ENCODE measurements around the gene PSG2.
"Not testable (repeated sequence)": the region's sequence is repeated elsewhere in the genome, so short reads cannot be mapped to it uniquely, and the experiment has no call there.

PSG2 gene

DNA sequence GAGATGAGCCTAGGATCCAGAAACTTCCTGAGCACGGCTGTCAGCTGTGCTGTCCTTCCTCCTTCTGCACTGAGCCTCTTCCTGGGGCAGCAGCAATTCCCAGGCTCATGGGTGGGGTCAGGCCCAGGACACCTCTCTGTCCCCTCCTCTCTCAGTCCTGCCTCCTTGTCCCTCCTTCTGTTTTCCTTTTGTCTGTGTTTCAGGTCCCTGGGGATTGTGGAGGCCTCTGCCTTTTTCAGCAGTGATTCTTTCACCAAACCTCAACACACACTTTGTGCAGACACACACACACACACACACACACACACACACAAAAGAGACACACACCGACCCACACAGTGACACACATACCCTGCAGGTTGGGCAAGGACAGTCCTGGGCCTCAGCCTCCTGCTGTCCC is at the start of gene PSG2:
Gene PSG2 (minus strand): TSS at position 101 of the 400 bp plus-strand sequence. CDS start 132 bp downstream, outside the sequence.
- not testable (repeated sequence) for DNase-seq

DNA sequence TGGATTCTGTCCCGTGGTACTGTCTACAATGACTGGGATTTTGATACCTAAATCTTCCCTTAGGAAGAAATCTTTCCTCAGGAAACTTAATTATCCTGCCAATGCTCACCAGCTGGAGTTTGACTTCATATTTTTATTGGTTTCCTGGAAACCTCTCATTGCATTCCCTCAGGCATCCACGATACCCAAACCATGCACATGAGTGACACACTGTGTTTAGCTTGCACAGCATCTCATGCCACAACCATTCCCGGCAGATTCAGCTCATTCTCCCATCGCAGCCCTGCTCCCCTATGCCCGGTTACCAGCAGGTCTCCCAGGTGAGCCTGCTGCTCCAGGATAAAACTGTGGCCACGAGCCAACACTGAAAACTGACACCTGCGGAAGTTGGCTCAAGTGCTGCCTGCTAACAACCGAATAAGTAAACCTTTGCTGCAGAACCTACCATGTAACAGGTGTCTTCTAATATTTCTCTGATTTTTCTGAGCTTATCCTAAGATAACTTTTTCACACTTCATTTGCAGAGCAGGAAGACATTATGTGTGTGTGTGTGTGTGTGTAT is 48.9 kb upstream of the PSG2 start:
- peak; percentile 75 for DNase-seq

DNA sequence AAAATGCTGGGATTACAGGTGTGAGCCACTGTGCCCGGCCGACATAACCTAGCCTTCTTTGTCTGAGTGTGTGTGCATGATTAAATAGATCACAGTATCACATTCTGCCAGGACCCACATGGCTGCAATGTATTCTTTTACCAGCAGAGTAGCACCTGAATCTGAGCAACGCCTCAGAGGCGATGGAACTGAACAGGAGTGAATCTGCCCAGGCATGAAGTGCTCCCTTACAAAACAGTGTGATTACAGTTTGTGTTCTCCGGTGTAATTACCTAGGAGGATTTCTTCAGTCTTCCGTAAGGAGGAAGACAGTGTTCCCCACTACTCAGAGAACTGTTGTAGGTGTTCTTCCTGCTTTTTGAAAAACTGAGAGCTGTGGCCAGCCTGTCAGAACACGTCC is 46.7 kb upstream of the PSG2 start:
- not testable (repeated sequence) for DNase-seq

DNA sequence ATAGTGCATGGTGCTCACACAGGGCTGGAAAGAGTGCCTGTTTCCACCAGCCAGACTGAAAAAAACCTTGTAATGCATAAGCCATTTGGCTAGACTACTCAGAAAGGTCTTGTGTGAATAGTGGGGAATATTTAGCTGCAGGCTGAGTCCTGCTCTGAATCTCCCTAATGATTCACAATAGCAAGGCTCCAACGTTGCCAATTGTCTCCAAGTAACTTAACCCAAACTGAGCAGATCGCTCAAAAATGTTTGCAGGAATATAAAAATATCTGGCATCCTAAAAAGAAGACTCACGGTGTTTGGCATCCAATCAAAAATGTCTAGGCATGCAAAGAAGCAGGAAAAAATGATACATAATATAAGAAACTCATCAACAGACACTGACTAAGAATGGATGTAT is 44.8 kb upstream of the PSG2 start:
- DNase-seq, result not testable (repeated sequence)

DNA sequence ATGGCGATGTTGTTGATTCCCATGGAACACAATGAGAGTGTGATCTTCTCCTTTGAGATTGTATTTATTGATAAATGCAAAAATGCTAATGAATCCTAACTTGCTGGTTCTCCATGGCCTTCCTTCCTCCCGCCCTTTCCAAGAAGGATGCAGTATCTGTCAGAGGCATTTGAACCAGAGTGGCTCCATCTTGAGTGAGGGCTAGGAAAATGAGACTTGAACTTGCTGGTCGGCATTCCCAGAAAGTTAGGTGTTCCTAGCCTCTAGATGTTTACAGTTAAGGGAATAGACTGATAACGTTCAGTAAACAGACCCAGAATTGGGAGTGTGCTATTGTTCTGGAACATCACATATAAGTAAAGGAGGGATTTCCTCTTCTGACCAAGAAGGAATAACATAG is 44.2 kb upstream of the PSG2 start:
- DNase-seq, result no peak

DNA sequence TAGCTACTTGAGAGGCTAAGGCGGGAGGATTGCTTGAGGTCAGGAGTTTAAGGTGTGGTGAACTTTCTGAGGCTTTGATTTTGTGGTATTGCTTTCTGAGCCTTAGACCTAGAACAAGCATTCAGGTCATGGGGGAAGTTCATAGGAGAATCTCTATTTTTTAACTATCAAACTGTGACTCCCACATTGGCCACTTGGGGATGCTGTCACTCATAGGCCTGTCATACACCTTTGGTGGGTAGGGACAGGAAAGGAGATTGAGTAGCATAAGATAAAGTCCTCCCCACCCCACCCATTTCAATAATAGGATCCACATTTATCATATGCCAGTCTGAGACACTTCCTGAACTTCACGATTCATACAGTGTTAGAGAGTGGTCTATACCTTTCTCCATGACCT is 41.9 kb upstream of the PSG2 start:
- no peak for DNase-seq

DNA sequence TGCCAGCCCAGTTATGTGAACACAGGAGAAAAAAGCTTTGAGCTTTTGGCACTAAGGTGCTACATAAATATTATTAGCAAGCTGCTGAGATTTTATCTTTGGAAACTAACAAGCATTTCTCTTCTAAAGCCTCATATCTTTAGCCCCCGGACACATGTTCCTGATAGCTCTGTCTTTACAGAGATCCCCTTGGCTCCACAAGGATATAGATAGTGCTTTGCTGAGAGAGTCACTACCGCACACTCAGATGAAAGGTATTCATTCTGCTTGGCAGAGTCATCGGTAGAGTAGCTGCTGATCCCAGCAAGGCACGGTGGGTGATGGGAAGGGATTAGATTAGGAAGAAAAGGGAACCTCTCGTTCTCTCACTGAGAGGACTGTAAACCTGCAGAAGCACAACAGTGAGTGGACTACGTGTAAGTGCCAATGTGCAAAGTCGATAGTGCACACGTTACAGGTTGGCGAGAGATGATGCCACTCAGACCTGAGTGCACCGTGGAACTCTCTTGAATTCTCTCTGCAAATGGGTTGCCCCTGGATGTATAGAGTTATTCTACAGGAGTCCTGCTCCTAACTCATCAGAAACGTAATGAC is 38.0 kb upstream of the PSG2 start:
- DNase-seq, result not testable (repeated sequence)

DNA sequence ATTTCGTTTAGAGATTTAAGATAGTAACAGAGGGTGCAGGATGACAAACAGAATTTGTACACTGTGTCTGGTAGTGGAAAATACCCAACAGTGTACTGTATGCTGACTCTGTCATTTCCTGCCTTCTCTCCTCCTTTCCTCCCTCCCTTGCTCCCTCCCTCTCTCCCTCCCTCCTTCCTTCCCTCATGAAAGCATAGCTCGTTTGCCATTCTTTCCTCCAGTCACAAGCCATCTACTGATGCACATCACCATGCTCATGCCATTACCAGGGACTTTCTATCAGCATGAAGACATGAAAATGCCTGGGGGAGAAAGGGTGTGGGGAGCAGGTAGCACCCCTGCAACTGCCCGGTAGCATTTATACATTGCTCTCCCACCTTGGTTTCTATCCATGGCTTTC is 37.0 kb upstream of the PSG2 start:
- not testable (repeated sequence) for DNase-seq

DNA sequence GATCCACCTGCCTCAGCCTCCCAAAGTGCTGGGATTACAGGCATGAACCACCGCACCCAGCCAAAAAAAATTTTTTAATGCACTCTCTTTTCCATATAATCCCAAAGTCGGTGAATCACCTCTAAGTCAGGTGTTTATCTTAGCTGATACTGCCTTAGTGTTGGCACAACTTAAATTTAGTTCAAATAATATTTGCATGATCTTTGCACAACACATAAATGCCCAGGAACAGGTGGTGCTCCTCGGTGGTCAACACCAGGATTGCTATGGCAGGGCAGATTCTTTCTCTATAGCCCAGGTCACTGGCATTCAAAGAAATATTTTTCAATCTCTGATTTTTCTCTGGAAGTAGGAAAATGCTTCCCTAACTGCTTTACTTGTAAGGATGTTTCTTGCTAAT is 33.9 kb upstream of the PSG2 start:
- not testable (repeated sequence) for DNase-seq

DNA sequence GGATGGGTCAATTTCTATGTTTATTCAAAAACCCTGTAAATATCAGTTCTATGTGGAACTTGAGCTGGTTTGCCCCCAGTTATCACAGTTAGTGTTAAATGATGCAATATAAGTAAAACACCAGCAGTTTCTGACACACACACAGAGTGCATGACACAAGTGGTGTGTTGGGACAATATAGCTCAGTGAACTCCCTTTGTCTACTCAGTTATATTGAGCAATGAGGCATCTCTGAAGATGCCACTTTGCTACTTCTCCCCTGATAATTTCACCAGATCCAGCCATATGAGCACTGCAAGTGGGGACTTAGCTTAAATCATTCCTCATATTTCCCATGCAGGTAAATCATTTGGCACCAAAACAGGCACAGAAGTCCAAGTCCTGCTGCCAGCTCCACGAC is 33.0 kb upstream of the PSG2 start:
- DNase-seq, result not testable (repeated sequence)

DNA sequence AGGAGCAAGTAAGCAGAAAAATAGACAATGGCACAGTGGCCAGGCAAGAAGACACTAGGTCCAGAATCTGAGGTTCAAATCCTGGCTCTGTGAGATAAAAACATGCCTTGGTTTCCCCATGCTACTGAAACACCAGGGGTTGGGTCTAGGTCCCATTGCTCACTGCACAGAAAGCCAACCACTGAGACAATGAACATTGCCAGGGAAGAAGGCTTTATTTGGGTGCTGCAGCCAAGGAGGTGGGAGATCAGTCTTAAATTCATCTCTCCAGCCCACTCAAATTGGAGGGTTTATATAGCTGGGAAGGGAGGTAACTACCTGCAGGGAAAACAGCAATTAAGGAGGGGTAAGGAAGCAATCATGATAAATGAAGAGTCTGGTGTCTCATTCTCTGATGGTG is 32.6 kb upstream of the PSG2 start:
- not testable (repeated sequence) for DNase-seq

DNA sequence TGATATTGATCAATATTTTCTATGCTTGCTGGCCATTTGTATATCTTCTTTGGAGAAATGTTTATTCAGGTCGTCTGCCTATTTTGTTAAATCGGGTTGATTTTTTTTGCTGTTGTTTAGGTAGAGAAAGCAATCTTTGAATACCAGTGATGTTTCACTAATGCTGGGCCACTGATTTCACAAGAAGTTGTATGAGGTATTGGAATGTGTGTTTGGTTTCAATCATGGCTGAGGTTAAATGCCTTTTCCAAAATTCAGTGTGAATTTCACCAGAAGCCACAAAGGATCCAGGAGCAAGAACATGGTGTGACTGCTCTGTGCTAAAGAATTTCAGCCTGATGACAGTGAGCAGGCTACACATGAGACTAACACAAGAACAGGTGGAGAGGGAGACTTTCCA is 32.1 kb upstream of the PSG2 start:
- not testable (repeated sequence) for DNase-seq

DNA sequence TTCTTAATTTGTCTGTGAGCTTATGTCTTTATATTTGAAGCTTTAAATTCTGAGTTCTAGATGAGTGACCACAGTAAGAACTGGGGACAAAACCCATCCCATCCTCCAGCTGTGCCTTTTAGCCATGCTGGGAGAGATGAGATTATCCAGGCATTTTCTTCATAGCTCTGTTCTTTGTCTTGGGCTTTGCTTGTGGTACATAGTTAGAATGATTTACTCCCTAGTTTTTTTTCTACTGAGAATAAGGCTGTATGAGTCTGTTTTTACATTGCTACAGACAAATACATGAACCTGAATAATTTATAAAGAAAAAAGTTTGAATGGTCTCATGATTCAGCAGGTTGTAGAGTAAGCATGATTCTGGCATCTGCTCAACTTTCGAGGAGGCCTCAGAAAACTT is 24.9 kb upstream of the PSG2 start:
- not testable (repeated sequence) for DNase-seq

DNA sequence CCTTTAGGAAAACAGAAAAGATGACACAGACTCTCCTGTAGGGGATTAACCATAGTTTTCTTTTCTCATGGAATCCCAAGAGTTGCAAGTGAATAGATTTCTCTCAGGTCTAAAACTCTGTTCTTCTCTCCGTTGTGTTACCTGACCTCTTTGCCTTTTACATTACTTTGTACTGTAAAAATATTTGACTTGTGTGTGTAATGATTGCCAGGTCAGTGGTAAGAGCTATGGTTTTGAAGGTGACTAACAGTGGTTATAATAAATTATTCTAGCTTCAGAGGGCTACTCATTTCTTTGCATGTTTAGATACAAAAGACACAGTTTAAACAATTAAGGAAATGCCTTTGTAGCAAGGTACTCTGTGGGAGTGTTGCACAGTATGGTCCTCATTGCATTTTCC is 23.0 kb upstream of the PSG2 start:
- DNase-seq, result no peak

DNA sequence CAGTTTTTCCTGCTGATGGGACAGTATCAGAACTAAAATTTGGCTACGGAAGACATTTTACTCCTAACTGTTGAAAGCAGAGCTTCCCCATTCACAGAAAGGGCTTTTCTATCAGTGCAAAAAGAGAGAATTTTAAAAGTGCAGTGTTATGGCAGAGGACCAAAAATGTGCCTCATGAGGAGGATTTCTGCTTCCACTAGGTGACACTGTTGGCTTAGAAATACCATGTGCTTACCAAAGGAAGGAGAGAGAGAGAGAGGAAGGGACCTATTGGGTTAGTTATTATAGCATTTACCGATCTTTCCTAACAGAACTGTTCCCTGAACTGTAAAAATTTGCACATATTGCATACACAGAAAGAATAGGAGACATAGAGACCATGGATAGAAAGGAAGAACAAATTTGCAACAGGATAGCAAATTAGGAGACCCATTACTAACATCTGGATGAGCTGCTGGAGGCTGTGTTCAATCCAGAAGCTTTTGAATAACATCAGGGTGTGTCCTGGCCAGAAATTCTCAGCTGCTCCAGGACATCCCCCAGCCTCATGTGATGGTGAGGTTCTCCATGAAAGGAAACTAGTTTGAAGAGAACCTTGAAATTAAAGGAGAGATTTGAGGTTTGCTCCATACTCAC is 21.8 kb upstream of the PSG2 start:
- DNase-seq, result peak; percentile 52

DNA sequence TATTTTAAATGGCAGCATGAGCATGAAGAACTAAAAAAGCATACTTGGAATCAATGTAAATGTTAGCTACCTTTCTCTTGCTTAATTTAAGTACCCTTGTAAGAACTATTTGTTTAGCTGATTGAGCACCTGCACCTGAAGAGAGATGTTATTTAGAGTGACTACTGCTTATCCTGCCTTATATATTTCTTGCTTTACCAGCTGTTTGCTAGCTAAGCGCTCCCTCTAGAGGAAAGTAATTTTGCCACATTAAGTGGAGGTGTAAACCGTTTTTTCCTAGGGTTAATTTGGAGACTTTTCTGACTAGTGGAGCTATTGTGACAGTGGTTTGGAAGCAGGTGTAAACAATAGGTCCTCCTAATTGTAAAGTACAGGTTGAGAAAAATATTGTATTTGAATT is 19.4 kb upstream of the PSG2 start:
- DNase-seq, result no peak

DNA sequence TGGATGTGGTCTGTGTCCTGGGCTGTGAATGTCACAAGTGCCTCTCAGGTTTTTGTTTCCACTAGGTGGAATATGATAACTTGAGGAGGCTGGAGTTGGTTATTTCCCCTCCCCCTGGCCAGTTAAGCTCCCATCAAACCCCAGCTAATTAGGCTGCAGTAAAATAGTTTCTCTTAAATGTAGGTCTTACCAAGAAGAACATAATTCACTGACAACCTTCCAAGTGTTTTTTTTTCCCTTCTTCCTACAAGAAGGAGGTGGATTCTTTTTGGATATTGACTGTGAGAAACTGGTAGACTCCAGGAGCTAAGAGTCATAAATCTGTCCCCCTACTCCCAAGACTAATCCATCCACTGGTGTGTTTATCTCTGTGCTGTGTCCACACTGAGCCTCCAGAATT is 15.9 kb upstream of the PSG2 start:
- DNase-seq, result not testable (repeated sequence)

DNA sequence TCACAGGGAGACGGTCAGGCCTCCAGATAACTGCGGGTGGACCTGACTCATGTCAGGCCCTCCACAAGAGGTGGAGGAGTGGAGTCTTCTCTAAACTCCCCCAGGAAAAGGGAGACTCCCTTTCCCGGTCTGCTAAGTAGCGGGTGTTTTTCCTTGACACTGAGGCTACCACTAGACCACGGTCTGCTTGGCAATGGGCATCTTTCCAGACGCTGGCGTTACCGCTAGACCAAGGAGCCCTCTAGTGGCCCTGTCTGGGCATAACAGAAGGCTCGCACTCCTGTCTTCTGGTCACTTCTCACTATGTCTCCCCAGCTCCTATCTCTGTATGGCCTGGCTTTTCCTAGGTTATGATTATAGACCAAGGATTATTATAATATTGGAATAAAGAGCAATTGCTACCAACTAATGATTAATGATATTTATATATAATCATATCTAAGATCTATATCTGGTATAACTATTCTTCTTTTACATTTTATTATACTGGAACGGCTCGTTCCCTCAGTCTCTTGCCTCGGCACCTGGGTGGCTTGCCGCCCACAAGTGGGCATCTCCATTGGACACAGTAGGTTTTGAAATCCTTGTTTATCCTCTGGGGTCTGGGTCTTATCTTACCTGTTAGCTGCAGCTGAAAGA is 5.3 kb upstream of the PSG2 start:
- DNase-seq, result not testable (repeated sequence)

DNA sequence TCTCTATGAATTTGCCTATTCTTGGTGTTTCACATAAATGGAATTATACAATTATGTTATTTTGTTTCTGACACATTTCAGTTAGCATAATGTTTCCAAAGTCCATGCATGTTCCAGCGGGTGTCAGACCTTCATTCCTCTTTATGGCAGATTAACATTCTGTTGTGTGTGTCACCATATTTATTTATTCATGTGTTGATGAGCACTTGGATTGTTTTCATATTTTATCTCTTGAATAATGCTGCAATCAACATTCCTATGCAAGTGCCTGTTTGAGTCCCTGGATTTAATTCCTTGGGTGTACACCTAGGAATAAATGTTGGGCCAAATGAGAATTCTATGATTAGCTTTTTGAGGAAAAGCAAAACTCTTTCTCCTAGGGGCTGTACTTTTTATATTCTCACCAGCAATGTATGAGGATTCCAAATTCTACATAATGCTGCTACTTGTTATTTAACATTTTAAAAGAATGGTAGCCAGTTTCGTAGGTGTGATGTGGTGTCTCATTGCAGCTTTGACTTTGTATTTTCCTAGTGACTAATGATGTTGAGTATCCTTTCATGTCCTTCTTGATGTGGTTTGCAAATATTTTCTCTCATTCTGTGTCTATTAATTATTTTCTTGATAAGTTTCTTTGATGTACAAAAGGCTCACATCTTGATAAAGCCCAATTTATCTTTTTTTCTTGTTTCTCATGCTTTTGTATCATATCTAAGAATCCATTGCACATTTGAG is 3.5 kb upstream of the PSG2 start:
- not testable (repeated sequence) for DNase-seq

DNA sequence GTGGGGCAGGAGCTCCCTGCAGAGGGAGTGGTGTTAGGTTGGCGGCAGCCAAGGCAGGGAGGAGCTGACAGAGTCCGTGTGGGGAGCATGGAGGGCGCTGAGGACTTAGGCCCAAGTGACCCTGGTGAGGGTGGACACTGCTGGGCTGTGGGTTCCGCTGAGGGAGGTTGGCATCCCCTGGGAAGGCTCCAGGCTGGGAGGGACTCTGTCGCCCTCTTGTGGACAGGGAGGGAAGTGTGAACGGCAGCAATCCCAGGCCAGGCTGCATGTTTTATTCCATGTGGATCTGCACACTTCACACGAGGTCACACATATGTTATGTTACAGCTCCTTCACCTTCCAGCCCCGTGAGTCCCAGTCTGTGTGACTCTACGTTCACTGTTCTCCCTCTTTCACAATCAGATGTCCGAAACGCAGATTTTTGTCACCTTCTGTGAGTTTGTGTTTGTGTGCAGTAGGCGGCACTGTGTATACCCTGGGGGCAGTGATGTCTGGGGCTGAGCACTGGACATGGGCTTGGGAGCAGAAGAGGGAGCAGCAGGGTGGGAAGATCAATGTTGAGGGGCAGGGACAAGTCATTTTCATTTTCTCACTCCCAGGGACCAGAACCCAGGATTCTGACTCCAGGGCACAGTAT is 1.8 kb upstream of the PSG2 start:
- DNase-seq, result not testable (repeated sequence)

DNA sequence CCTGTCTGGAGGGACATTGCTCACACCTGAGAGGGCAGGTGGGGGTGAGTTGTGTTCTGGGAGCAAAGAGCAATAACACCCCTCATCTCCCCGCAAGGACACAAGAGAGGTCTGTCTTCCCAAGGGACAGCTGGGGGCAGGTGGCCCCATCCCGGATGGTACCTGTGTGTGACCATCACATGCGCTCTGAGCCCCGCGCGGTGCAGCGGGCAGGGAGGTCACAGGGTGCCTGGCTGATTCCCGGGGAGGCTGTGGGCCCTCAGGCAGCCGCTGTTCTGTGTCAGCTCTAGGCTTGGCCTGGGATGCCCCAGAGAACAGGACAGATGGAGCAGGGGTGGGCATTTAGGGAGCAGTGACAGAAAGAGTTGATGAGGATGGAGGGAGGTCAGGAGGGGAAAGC is 1.2 kb upstream of the PSG2 start:
- not testable (repeated sequence) for DNase-seq

DNA sequence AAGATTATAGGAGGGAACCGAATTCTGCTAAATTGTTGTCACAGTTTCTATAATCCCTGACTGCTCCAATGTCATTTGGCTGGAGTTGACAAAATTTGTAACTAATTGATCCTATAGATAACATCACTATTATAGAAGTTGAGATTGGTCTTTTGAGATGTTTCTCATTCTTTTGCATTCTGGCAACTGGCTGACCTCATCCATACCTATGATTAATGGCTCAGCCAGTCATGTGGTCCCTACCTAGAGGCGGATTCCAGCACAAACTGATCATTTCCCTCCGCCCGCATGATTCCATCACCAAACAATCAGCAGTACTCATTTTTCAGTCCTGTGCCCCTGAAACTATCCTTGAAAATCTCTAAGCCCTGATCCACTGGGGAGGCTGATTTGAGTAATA is 4.2 kb downstream of the PSG2 start:
- no peak for DNase-seq

DNA sequence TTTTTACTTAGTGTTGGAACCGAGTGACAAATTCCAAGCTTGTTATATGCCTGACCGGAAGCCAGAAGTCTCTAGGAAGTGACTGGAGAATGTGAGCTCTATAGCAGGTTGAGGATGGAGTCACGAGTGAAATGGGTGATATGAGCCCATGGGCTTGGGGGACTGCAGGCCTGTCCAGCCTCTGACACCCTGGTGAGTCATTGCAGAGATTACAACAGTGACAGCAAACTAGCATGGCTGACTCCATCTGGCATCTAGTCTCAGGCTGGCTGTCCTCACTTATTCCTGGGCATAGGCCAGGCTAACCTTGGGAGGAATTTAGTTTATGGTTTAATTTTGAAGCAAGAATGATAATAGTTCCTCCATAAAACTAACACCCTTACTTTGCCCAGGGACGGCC is 4.6 kb downstream of the PSG2 start:
- DNase-seq, result not testable (repeated sequence)
